Measurements from ENCODE around the gene PNISR. TPM values are rescaled to one million over a fixed set of nuclear protein-coding genes. Genes with fewer than 3 reads are reported as not detected.

Gene PNISR
- total and polyA plus RNA-seq, 7 donors: 16.2 to 51.1 (median 32.1) TPM

GRCh38 chr6:99415446-99415845 lies 9.7 kb downstream of the PNISR start:
- Histone ChIP-seq H3K36me3 (ENCODE audit: insufficient read depth in 1 of 2, low read depth in 1 of 2) (peaks cover 2 to 23% of the 10 kb centered on the region in 2 donors), H3K4me3 (no peak overlapping the region), H3K27ac (peak overlapping the region; percentile 13), H3K4me1 (peaks cover 44% of the 10 kb centered on the region), H3K9me3 (no peaks in the 10 kb centered on the region), H3K27me3 (ENCODE audit: insufficient read depth in 3 of 3, low read length in 2 of 3) (no peaks in the 10 kb centered on the region)
- intact Hi-C loops (cut with DNase I): no loop called here
- DNase-seq (no peak), ATAC-seq (peak in 1 of 4 donors; percentile 74)
- no peak for TF ChIP-seq CTCF (IDR thresholded peaks at IDR 0.05)

- H3K4me3 ChIP-seq: no peak overlapping the region
These were observed 13.0 kb downstream of the PNISR start for GRCh38 chr6:99412065-99412464.

GRCh38 chr6:99409672-99410071 lies 15.4 kb downstream of the PNISR start:
- Histone ChIP-seq H3K36me3 (ENCODE audit: insufficient read depth in 1 of 2, low read depth in 1 of 2) (peaks cover 11 to 81% of the 10 kb centered on the region in 2 donors), H3K27me3 (ENCODE audit: insufficient read depth in 3 of 3, low read length in 2 of 3) (no peaks in the 10 kb centered on the region), H3K9me3 (no peaks in the 10 kb centered on the region), H3K4me1 (peaks cover 7% of the 10 kb centered on the region), H3K27ac (no peak overlapping the region), H3K4me3 (no peak overlapping the region)
- DNase-seq (no peak), ATAC-seq (no peak)
- intact Hi-C loops (cut with DNase I): loop anchor here in 1 of 2 donors (10.0 kb wide), 1 partner anchor 145 kb away; no protein-coding TSS in a partner anchor
- no peak for TF ChIP-seq CTCF (IDR thresholded peaks at IDR 0.05)

More at GRCh38 chr6:99412065-99412464, 13.0 kb downstream of the PNISR start:
- intact Hi-C loops (cut with DNase I): no loop called here
- no peak for TF ChIP-seq CTCF (IDR thresholded peaks at IDR 0.05)
- no peak for ATAC-seq
- H3K27ac ChIP-seq: no peak overlapping the region
- H3K27me3 ChIP-seq (ENCODE audit: insufficient read depth in 3 of 3, low read length in 2 of 3): no peaks in the 10 kb centered on the region
- H3K9me3 ChIP-seq: no peaks in the 10 kb centered on the region
- H3K4me1 ChIP-seq: peaks cover 24% of the 10 kb centered on the region
- peaks cover 4 to 57% of the 10 kb centered on the region in 2 donors for H3K36me3 ChIP-seq (ENCODE audit: insufficient read depth in 1 of 2, low read depth in 1 of 2)
- DNase-seq: no peak
- 71 to 90% (median 72%) methylated on average over 1 of the region's 1 CpG for WGBS, 3 donors

- H3K27me3 ChIP-seq (ENCODE audit: insufficient read depth in 3 of 3, low read length in 2 of 3): no peaks in the 10 kb centered on the region
- H3K36me3 ChIP-seq (ENCODE audit: insufficient read depth in 1 of 2, low read depth in 1 of 2): peaks cover 15 to 92% of the 10 kb centered on the region in 2 donors
- H3K27ac ChIP-seq: no peak overlapping the region
- DNase-seq: no peak
- no peak for ATAC-seq
- H3K4me3 ChIP-seq: no peak overlapping the region
- no peaks in the 10 kb centered on the region for H3K9me3 ChIP-seq
- intact Hi-C loops (cut with DNase I): loop anchor here in 1 of 2 donors (10.0 kb wide), 1 partner anchor 148 kb away; no protein-coding TSS in a partner anchor
- TF ChIP-seq CTCF (IDR thresholded peaks at IDR 0.05): no peak
- WGBS, 3 donors: 81 to 83% (median 82%) methylated on average over 7 of the region's 7 CpGs
- no peaks in the 10 kb centered on the region for H3K4me1 ChIP-seq
These were observed 18.0 kb downstream of the PNISR start for GRCh38 chr6:99407076-99407475.

- DNase-seq: no peak
- peaks cover 15 to 100% of the 10 kb centered on the region in 2 donors for H3K36me3 ChIP-seq (ENCODE audit: insufficient read depth in 1 of 2, low read depth in 1 of 2)
- no peak for TF ChIP-seq CTCF (IDR thresholded peaks at IDR 0.05)
These were observed 22.7 kb downstream of the PNISR start for GRCh38 chr6:99402448-99402847.

More at GRCh38 chr6:99402448-99402847, 22.7 kb downstream of the PNISR start:
- H3K4me3 ChIP-seq: no peak overlapping the region
- no peaks in the 10 kb centered on the region for H3K4me1 ChIP-seq
- no peak overlapping the region for H3K27ac ChIP-seq
- no peaks in the 10 kb centered on the region for H3K27me3 ChIP-seq (ENCODE audit: insufficient read depth in 3 of 3, low read length in 2 of 3)
- H3K9me3 ChIP-seq: no peaks in the 10 kb centered on the region
- WGBS, 3 donors: 88 to 94% (median 94%) methylated on average over 5 of the region's 5 CpGs
- ATAC-seq: no peak
- intact Hi-C loops (cut with DNase I): loop anchor here in 1 of 2 donors (10.0 kb wide), 1 partner anchor 152 kb away; no protein-coding TSS in a partner anchor
